H1 (cell line): Measurements from ENCODE around the gene PC. TPM values are rescaled to one million over a fixed set of nuclear protein-coding genes. Genes with fewer than 3 reads are reported as not detected.

Source experiments
- GTF2F1 ChIP-seq: IDR thresholded peaks from 2 replicates; pipeline ENCODE4 v1.6.1; 2012; ENCODE audit warnings: low read depth, low read length, improper control_type of control experiment, borderline replicate concordance
- polyA plus RNA-seq, 7 experiments: library from polyadenylated mRNA; depleted of rRNA in 3 of 7; stranded (reverse) in 5 of 7; unstranded in 2 of 7; fragments of >200 nt in 5 of 7; fragments of 200-250 nt in 2 of 7; gene quantifications; 1 replicate in 5 of 7; 2 replicates in 1 of 7; 4 replicates in 1 of 7; pipeline versions ENCODE4 v1.2.1 to v1.2.3, GENCODE V29; 2011 to 2013; ENCODE audit warnings: missing spikeins in 2 of 7, mixed read lengths in 2 of 7
- total RNA-seq: library from RNA; stranded (reverse); fragmentation: NEBNext Ultra II Directional; extraction: Animal tissue kit (Norgen Biotek cat#: 25700); gene quantifications from 2 replicates; pipeline ENCODE4 v1.2.1, GENCODE V29; 2021
- TF ChIP-seq, protein P1 (sequence below): fragments of 300-600 bp; sonication (generic); IDR thresholded peaks from 2 replicates; pipeline ENCODE4 v1.7.1; 2012; ENCODE audit warnings: low read length, moderate library complexity, mild to moderate bottlenecking, inconsistent platforms; ENCODE audit not compliant: insufficient replicate concordance

The PC gene
- total and polyA plus RNA-seq, 2 of the 8 experiments (the other 6 are each of a cell fraction or from before 2014, with no cell fraction given): 11.5 to 27.5 TPM

DNA sequence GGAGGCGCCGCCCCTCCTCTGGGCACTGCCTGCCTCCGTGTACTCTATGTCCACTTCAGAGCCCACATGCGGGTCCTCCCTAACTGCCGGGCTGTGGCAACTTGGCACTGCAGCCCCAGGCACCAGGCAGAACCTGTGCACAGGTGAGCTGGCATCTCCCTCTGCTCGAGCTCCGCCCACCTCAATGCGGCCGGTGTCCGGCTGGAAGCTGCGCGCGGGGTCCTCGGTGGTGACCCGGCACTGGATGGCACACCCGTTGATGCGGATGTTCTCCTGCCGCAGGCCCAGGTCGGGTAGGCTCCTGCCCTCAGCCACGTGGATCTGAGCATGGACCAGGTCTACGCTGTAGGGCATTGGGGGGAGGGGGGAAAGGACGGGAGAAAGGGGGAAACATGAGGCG, 92.2 kb downstream of the PC start (continued):
- TF ChIP-seq, protein P1, sequence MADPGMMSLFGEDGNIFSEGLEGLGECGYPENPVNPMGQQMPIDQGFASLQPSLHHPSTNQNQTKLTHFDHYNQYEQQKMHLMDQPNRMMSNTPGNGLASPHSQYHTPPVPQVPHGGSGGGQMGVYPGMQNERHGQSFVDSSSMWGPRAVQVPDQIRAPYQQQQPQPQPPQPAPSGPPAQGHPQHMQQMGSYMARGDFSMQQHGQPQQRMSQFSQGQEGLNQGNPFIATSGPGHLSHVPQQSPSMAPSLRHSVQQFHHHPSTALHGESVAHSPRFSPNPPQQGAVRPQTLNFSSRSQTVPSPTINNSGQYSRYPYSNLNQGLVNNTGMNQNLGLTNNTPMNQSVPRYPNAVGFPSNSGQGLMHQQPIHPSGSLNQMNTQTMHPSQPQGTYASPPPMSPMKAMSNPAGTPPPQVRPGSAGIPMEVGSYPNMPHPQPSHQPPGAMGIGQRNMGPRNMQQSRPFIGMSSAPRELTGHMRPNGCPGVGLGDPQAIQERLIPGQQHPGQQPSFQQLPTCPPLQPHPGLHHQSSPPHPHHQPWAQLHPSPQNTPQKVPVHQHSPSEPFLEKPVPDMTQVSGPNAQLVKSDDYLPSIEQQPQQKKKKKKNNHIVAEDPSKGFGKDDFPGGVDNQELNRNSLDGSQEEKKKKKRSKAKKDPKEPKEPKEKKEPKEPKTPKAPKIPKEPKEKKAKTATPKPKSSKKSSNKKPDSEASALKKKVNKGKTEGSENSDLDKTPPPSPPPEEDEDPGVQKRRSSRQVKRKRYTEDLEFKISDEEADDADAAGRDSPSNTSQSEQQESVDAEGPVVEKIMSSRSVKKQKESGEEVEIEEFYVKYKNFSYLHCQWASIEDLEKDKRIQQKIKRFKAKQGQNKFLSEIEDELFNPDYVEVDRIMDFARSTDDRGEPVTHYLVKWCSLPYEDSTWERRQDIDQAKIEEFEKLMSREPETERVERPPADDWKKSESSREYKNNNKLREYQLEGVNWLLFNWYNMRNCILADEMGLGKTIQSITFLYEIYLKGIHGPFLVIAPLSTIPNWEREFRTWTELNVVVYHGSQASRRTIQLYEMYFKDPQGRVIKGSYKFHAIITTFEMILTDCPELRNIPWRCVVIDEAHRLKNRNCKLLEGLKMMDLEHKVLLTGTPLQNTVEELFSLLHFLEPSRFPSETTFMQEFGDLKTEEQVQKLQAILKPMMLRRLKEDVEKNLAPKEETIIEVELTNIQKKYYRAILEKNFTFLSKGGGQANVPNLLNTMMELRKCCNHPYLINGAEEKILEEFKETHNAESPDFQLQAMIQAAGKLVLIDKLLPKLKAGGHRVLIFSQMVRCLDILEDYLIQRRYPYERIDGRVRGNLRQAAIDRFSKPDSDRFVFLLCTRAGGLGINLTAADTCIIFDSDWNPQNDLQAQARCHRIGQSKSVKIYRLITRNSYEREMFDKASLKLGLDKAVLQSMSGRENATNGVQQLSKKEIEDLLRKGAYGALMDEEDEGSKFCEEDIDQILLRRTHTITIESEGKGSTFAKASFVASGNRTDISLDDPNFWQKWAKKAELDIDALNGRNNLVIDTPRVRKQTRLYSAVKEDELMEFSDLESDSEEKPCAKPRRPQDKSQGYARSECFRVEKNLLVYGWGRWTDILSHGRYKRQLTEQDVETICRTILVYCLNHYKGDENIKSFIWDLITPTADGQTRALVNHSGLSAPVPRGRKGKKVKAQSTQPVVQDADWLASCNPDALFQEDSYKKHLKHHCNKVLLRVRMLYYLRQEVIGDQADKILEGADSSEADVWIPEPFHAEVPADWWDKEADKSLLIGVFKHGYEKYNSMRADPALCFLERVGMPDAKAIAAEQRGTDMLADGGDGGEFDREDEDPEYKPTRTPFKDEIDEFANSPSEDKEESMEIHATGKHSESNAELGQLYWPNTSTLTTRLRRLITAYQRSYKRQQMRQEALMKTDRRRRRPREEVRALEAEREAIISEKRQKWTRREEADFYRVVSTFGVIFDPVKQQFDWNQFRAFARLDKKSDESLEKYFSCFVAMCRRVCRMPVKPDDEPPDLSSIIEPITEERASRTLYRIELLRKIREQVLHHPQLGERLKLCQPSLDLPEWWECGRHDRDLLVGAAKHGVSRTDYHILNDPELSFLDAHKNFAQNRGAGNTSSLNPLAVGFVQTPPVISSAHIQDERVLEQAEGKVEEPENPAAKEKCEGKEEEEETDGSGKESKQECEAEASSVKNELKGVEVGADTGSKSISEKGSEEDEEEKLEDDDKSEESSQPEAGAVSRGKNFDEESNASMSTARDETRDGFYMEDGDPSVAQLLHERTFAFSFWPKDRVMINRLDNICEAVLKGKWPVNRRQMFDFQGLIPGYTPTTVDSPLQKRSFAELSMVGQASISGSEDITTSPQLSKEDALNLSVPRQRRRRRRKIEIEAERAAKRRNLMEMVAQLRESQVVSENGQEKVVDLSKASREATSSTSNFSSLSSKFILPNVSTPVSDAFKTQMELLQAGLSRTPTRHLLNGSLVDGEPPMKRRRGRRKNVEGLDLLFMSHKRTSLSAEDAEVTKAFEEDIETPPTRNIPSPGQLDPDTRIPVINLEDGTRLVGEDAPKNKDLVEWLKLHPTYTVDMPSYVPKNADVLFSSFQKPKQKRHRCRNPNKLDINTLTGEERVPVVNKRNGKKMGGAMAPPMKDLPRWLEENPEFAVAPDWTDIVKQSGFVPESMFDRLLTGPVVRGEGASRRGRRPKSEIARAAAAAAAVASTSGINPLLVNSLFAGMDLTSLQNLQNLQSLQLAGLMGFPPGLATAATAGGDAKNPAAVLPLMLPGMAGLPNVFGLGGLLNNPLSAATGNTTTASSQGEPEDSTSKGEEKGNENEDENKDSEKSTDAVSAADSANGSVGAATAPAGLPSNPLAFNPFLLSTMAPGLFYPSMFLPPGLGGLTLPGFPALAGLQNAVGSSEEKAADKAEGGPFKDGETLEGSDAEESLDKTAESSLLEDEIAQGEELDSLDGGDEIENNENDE: no peak
- no peak for TF ChIP-seq GTF2F1
